GM19455 (cell line): ENCODE measurements around the gene CLCF1.

Experiments used
- ATAC-seq: cut with Tn5 transposase; IDR thresholded peaks from one replicate; pipeline ENCODE4 v1.9.1; 2021; ENCODE audit not compliant: unreplicated experiment

The CLCF1 gene

DNA sequence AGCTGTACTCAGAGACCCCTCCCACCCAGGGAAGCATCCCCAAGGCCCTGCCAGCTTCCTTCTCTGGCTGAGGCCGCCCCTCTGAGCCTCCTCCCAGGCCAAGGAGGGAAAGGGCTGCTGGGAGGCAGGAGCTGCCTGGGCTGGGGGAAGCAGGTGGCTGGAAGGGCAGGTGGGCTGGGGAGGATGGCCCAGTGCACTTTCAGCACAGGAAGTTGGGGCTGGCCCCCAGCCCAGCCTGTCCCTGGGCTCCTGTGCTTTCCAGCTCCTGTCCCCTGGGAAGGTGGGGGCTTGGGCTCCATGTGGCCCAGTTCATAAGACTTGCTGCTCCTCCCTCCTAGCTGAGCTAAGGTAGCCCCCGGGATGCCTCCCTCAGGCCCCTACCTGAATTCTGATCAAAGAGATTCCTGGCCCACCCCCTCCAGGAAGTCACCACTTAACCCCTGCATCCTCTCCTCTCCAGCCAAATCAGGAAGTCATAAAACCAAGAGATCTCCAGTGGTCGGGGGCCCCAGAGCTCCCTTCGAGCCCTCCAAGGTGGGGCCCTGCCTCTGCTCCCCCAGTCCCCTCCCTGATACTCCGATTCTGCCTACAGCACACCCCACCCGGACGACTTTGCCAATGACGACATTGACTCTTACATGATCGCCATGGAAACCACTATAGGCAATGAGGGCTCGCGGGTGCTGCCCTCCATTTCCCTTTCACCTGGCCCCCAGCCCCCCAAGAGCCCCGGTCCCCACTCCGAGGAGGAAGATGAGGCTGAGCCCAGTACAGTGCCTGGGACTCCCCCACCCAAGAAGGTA is 23.4 kb upstream of the CLCF1 start:
- ATAC-seq: no peak

GRCh38 chr11:67396259-67396581 is 22.8 kb upstream of the CLCF1 start:
- ATAC-seq: no peak

DNA sequence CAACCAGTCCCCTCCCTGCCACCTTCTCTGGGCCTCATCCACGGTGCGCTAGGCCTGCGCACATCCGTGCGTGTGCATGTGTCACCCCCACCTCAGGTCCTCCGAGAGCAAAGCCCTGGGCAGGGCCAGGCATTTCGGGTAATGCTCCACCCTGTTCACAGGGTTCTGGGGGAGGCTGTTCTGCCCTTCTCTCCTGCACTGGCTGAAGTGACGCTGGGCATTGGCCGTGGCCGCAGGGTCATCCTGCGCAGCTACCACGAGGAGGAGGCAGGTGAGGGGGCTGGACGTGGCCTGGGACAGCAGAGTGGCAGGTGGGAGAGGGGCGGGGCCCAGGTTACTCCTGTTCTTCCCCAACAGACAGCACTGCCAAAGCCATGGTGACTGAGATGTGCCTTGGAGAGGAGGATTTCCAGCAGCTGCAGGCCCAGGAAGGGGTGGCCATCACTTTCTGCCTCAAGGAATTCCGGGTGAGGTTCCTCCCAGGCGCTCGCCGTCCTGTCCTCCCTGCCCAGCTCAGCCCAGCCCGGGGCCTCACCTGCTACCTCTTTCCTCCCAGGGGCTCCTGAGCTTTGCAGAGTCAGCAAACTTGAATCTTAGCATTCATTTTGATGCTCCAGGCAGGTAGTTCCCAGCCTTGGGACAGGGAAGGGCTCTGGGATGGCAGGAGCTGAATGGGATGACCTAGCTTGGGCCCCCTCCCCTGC is 22.3 kb upstream of the CLCF1 start:
- no peak for ATAC-seq

DNA sequence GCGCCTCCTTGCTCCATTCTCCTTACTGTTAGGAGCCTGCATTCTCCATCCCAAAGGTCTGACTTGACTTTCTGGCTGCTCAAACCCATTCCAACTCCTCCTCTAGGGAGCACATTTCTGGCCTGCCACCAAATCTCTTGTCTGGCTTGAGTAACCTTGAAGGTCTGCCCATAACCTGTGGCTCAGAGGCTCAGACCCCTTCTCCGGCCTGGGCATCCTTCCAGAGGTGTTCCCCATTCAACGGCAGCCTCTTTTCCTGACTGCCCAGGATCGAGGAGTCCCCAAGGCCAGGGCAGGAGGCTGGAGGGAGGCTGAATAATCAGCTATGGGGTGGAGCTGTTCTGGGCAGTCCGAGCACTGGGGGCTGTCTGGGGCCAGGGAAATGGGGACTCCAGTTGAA is 20.6 kb upstream of the CLCF1 start:
- ATAC-seq: no peak

GRCh38 chr11:67393437-67393836 is 20.0 kb upstream of the CLCF1 start:
- no peak for ATAC-seq

- ATAC-seq: no peak
These were observed 18.9 kb upstream of the CLCF1 start for GRCh38 chr11:67392183-67392715.

DNA sequence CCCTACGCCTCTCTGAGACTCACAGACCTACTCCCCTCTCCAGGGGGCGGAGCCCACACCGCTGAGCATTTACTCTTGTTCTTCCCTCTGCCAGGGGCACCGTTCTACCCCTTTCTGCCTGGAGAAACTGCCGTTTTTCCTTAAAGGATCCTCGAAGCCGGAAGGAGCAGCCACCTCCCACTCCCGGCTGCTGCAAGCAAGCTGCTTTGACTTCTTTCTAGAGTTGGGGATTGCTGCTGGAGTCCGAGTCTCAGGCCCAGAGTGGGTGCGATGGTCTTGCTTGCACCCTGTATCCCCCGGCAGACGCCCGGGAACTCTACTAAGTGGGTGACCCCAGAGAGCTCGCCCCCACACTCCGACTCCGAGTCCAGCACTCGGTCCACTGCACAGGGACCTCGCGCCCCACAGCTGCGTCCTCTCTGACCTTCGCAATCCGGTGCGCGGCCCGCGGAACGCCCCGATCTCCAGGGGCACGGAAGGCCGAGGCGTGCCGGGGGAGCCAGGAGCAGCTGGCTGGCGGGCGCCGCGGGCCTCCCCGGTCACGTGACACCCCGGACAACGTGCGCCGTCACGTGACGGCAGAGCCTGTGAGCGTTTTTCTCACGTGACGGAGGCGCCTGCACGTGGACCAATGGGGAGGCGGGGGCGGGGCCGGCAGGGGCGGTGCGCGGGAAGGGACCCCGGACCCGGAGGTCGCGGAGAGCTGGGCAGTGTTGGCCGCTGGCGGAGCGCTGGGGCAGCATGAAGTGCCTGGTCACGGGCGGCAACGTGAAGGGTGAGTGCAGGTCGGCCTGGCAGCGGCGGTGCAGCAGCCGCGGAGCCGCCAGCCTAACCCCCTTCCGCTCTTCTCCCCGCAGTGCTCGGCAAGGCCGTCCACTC is 18.1 kb upstream of the CLCF1 start, which contains the start of gene RAD9A:
Gene RAD9A, plus strand, starts transcription at position 683 of the 879 bp plus-strand sequence. Its CDS starts 59 bp downstream, at position 742.
- peak; percentile 61 for ATAC-seq

GRCh38 chr11:67390947-67391303 is 17.5 kb upstream of the CLCF1 start:
- no peak for ATAC-seq

DNA sequence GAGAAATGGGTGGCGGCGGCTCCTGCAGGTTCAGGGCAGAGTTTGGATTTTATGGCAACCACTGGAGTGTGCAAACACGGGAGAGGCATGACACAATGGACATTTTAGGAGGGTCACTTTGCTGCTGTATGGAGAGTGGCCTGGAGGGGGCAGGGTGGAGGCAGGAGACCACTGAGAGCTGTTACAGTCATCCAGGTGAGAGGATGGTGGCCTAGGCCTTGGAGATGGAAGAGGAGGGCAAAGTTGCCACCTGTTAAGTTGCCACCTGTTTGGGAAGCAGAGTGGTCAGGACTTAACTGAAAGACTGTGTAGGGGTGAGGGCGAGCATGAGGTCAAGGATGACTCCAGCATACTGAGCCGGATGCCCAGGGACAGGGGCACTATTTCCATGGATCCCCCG is 16.1 kb upstream of the CLCF1 start:
- ATAC-seq: no peak

- no peak for ATAC-seq
These were observed 14.1 kb upstream of the CLCF1 start for GRCh38 chr11:67387518-67387917.

DNA sequence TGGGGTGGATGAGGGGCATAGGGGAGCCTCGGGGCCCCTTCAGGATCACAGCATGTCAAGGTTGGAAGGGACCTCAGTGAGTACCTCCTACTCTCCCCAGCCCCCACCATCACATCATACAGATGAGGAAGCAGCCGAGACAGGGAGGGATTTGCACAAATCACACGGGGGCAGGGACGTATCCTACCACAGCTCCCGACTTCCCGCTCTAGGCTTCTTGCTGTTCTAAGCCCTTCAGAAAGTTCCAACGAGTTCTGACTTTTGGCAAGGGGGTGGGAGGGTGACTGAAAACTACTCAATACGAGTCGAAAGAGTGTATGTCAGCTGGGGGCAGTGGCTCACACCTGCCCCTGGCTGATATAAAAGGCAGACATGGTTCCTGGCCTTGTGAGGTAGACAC is 13.7 kb upstream of the CLCF1 start:
- no peak for ATAC-seq

- no peak for ATAC-seq
These were observed 11.5 kb upstream of the CLCF1 start for GRCh38 chr11:67384851-67385366.

GRCh38 chr11:67382276-67383136 is 9.1 kb upstream of the CLCF1 start:
- ATAC-seq: no peak

GRCh38 chr11:67381244-67381972 is 8.0 kb upstream of the CLCF1 start:
- no peak for ATAC-seq

DNA sequence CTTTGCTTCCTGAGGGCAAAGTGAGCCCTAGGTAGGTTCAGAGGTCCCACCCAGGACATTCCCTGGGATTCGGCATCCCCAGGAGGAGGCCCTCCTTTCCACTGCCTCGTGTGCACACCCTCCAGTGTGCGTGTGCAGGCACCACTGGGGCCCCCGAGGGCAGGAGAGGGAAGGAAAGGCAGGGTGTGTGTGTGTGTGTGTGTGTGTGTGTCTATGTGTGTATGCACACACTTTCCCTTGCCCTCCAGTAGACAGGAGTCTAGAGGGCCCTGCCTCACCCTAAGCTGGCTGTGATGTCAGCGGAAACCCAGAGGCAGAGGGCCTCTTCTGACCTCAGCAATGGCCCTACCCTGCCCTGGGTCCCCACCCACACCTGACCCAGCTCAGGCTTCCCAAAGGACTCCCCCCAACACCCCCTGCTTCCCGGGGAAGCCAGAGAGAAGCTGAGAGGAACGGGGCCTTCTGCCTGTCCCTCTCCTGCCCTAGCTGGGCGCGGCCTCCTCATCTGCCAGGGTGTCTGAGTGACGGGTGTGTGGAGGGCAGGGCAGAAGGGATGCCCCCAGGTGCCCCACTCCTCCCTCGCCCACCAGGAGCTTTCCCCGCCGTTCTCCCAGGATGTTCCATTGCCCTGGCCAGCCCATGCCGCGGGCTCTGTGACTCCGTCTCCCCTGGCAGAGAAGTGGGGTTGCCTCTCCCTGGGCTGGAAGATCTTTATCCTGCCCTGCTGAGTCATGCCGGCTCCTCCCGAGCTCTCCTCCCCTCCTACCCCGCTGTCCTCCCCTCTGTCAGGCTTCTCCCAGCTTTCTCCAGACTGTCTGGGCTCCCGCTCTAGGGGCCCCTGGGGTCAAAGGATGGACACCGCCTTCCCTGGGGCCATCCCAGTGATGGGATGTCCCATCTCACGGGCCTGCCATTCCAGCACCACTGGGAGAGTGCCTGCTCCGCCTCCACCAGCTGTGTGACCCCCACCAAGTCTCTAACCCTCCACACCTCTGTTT is 6.0 kb upstream of the CLCF1 start:
- ATAC-seq: no peak

- ATAC-seq: no peak
These were observed 5.1 kb upstream of the CLCF1 start for GRCh38 chr11:67378544-67378943.

- ATAC-seq: no peak
These were observed 3.7 kb upstream of the CLCF1 start for GRCh38 chr11:67376873-67377808.
